ENCODE measurements around the gene NSMF. TPM values are rescaled to one million over a fixed set of nuclear protein-coding genes. Genes with fewer than 3 reads are reported as not detected.

NSMF gene
- total RNA-seq, 3 donors from 2014 or later (not counting 1 experiment from before 2014, with no cell fraction given): 78.1 to 111 (median 87.8) TPM

DNA sequence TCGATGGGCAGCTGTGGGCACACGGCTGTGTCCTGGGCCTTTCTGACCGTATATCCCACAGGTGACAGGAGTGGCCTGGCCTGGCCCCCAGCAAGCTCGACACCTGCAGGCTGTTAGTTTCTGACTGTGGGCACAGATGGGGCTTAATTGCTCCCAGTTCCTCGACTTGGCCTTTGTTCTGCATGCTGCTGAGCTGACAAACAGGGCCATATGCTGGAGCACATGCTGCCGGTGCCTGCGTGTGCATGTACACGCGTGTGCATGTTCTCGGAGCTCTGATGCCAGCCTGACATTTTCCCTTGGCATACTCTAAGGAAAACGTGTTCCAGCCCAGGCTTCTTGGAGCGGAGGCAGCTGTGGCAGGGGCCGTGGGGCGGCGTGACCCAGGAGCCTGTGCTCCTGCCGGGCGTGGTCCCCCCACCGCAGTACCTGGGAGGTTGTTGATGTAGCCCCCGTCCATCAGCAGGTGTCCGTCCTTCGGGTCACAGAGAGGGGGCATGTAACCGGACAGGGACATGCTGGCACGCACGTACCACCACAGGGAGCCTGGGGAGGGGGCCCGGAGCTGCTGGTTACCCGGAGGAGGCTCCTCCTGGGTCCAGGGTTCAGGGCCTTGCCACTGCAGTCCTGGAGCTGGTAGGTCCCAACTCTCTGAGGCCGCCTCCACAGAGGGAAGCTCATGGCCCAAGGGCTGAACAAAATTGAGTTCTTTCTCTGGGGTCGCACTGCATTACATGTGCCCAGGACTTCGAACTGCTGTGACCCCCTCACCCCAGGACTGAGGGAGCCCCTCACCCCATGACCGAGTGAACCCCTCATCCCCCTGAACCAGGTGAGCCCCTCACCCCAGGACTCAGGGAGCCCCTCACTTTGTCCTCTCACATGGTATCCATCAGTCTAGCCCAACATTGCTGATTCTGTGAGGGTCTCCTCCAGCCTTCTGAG, 4.1 kb upstream of the NSMF start:
- no peaks in the 10 kb centered on the region for H3K36me3 Mint-ChIP-seq
- WGBS (ENCODE audit: insufficient coverage): 94% methylated on average over 30 of the region's 30 CpGs
- peaks cover 0 to 35% of the 10 kb centered on the region in 2 donors for H3K4me1 Mint-ChIP-seq
- DNase-seq (no peak), ATAC-seq (no peak)
- H3K4me1 ChIP-seq (ENCODE audit: control insufficient read depth, insufficient read depth, low read length): peaks cover 43% of the 10 kb centered on the region
- no peaks in the 10 kb centered on the region for H3K36me3 ChIP-seq (ENCODE audit: control insufficient read depth, insufficient read depth, low read length)
- no peaks in the 10 kb centered on the region for H3K9me3 ChIP-seq (ENCODE audit: control insufficient read depth, insufficient read depth, low read length)
- H3K27ac ChIP-seq (ENCODE audit: low read length): no peak overlapping the region
- H3K4me3 ChIP-seq (ENCODE audit: low read length): no peak overlapping the region
- no peak overlapping the region for H3K4me3 Mint-ChIP-seq
- H3K27me3 Mint-ChIP-seq (ENCODE audit: low read depth in 2 of 2): no peaks in the 10 kb centered on the region
- H3K27ac Mint-ChIP-seq: peak overlapping the region; percentile 29 to 87
- intact Hi-C loops (cut with micrococcal nuclease): loop anchor here (5.0 kb wide), 1 partner anchor 41 kb away; the partner anchor contains the start of genes EXD3 and NOXA1
- no peaks in the 10 kb centered on the region for H3K9me3 Mint-ChIP-seq
- H3K27me3 ChIP-seq (ENCODE audit: control insufficient read depth, insufficient read depth, low read length): no peaks in the 10 kb centered on the region
- TF ChIP-seq, protein P1, sequence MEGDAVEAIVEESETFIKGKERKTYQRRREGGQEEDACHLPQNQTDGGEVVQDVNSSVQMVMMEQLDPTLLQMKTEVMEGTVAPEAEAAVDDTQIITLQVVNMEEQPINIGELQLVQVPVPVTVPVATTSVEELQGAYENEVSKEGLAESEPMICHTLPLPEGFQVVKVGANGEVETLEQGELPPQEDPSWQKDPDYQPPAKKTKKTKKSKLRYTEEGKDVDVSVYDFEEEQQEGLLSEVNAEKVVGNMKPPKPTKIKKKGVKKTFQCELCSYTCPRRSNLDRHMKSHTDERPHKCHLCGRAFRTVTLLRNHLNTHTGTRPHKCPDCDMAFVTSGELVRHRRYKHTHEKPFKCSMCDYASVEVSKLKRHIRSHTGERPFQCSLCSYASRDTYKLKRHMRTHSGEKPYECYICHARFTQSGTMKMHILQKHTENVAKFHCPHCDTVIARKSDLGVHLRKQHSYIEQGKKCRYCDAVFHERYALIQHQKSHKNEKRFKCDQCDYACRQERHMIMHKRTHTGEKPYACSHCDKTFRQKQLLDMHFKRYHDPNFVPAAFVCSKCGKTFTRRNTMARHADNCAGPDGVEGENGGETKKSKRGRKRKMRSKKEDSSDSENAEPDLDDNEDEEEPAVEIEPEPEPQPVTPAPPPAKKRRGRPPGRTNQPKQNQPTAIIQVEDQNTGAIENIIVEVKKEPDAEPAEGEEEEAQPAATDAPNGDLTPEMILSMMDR (IDR thresholded peaks at IDR 0.05): no peak

DNA sequence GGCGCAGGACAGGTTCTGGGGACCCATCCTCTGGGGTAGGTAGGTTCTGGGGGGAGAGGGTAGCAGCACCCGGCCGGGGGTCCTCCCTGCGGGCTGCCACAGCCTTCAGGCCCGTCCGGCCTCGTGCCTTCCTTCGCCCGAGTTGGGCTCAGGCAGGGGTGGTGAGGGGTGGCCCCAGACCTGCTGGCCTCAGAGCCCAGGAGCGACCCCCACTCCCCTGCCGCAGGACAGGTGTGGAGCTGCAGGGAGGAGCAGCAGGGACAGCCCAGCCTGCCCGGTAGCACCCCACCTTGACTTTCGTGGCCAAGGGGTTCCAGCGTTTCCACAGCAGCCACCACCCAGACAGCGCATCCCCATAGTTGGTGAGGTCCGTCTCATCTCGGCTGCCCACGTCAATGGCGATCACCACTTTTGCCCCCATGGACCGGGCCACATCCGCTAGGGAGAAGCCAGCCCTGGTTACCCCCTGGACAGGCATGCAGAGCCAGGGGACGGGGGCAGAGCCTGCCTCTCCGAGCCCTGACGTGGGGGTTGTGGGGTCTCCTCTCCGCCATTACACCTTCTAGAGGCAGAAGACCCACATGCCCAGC, 3.4 kb upstream of the NSMF start:
- Mint-ChIP-seq H3K9me3 (no peaks in the 10 kb centered on the region), H3K27ac (peak overlapping the region; percentile 70 to 87), H3K36me3 (no peaks in the 10 kb centered on the region), H3K27me3 (ENCODE audit: low read depth in 2 of 2) (no peaks in the 10 kb centered on the region), H3K4me3 (no peak overlapping the region), H3K4me1 (peaks cover 0 to 35% of the 10 kb centered on the region in 2 donors)
- DNase-seq (no peak), ATAC-seq (no peak)
- peaks cover 51% of the 10 kb centered on the region for H3K4me1 ChIP-seq (ENCODE audit: control insufficient read depth, insufficient read depth, low read length)
- H3K36me3 ChIP-seq (ENCODE audit: control insufficient read depth, insufficient read depth, low read length): no peaks in the 10 kb centered on the region
- TF ChIP-seq, protein P1 (IDR thresholded peaks at IDR 0.05): no peak
- intact Hi-C loops (cut with micrococcal nuclease): loop anchor here (5.0 kb wide), 1 partner anchor 40 kb away; the partner anchor contains the start of genes EXD3 and NOXA1
- H3K4me3 ChIP-seq (ENCODE audit: low read length): peak overlapping the region; percentile 29
- H3K27me3 ChIP-seq (ENCODE audit: control insufficient read depth, insufficient read depth, low read length): no peaks in the 10 kb centered on the region
- H3K27ac ChIP-seq (ENCODE audit: low read length): peak overlapping the region; percentile 92
- WGBS (ENCODE audit: insufficient coverage): 84% methylated on average over 25 of the region's 25 CpGs
- H3K9me3 ChIP-seq (ENCODE audit: control insufficient read depth, insufficient read depth, low read length): no peaks in the 10 kb centered on the region

DNA sequence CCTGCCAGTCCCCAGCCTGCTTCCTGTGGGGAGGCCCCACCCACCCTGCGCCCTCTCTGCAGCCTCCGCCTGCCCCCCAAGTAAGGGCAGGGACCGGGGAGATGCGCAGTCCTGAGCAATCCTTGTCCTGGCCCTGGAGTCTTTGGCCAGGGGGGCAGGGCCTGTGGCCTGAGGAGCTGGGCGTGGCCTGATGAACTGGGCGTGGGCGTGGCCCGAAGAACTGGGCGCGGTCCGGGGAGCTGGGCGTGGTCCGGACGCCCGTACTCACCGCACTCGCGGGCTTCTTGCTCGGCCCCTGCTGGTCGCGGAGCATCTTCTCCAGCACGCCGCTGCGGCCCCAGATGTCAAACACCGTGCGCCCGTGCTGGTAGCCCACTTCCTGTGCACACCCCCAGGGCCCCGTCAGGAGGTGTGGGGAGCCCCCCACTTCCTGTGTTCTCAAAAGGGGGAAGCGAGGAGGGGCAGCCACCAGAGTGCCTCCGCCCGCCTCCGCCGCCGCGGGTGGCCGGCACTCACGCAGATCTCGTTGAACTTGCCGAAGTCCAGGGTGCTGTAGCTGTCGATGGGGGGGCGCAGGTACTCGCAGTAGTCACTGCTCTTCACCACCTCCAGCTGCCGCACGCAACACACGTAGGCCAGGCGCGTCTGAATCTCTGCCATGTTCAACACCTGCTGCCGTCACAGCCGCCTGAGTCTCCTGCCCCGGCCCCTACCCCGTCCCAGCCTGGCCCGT, 2.7 kb upstream of the NSMF start:
- Histone ChIP-seq H3K4me1 (ENCODE audit: control insufficient read depth, insufficient read depth, low read length) (peaks cover 51% of the 10 kb centered on the region), H3K27me3 (ENCODE audit: control insufficient read depth, insufficient read depth, low read length) (no peaks in the 10 kb centered on the region), H3K27ac (ENCODE audit: low read length) (peak overlapping the region; percentile 92), H3K36me3 (ENCODE audit: control insufficient read depth, insufficient read depth, low read length) (peaks cover 1% of the 10 kb centered on the region), H3K9me3 (ENCODE audit: control insufficient read depth, insufficient read depth, low read length) (no peaks in the 10 kb centered on the region), H3K4me3 (ENCODE audit: low read length) (peak overlapping the region; percentile 29)
- intact Hi-C loops (cut with micrococcal nuclease): loop anchor here (5.0 kb wide), 1 partner anchor 40 kb away; the partner anchor contains the start of genes EXD3 and NOXA1
- Mint-ChIP-seq H3K27me3 (ENCODE audit: low read depth in 2 of 2) (no peaks in the 10 kb centered on the region), H3K36me3 (no peaks in the 10 kb centered on the region), H3K27ac (peak overlapping the region; percentile 70 to 87), H3K4me1 (peaks cover 0 to 39% of the 10 kb centered on the region in 2 donors), H3K9me3 (no peaks in the 10 kb centered on the region), H3K4me3 (peak overlapping the region; percentile 73)
- TF ChIP-seq, protein P1 (IDR thresholded peaks at IDR 0.05): no peak
- peak; percentile 89 to 92 for DNase-seq
- ATAC-seq: peak; percentile 65 to 82 (median 79)
- 2% methylated on average over 52 of the region's 52 CpGs for WGBS (ENCODE audit: insufficient coverage)
